Left cardiac atrium (tissue), 4 donors: ENCODE results near the gene NR1H4. TPM values are rescaled to one million over a fixed set of nuclear protein-coding genes. Genes with fewer than 3 reads are reported as not detected.
"Not testable (repeated sequence)": the region's sequence is repeated elsewhere in the genome, so short reads cannot be mapped to it uniquely, and the experiment has no call there.

Experiments used
- ATAC-seq, 2 donors: fragments of 200-7000 bp; cut with Tn5 transposase; one replicate each; pipeline ENCODE4 v1.9.1; 2020; ENCODE audit warnings: mild to moderate bottlenecking in 2 of 2, moderate library complexity in 2 of 2
- DNase-seq: peaks from one replicate; pipeline ENCODE4 v3.0.0-alpha.2; 2020
- intact Hi-C, 2 donors: fragments of 100-400 bp; cut with DNase I; formaldehyde crosslinking; loops; one replicate each; pipeline versions ENCODE4 v1.14.1 to v1.15.1; 2022 to 2023
- total RNA-seq, 2 donors: library from RNA; stranded (reverse); fragmentation: NEBNext Ultra II Directional; extraction: Animal tissue kit (Norgen Biotek cat#: 25700); gene quantifications; one replicate each; pipeline ENCODE4 v1.2.1, GENCODE V29; 2021
- donor health status: DM: no; HTN: yes; CAD: no.
- donor health status: DM: no; HTN: yes; CAD: no; lungs with severe emphysema.
- donor health status: DM: yes; HTN: yes; CAD: no.
- donor health status: Dilated cardiomyopathy.

The NR1H4 gene
- total RNA-seq, 2 donors from 2014 or later = not detected

GRCh38 chr12:100502718-100503117, 29.1 kb downstream of the NR1H4 start:
- intact Hi-C loops, DNase-seq, ATAC-seq: not testable (repeated sequence)

DNA sequence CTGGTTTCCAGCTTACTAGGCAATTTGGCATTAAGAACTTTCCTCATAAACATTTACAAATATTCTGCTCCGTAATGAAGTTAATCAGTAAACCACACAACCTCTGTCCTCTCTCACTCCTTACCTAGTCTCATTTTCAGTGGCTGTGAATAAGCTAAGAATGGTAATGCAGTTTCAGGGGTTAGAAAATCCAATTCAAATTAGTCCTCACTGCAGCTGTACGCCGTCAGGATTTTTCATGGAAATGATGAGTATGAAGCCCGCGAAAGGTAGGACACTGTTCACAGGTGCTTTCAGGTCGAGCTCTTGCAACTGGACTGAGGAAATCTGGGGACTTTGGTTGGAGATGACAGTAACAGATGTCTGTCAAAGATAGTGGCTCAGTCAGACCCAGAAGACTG, 29.6 kb downstream of the NR1H4 start:
- ATAC-seq (no peak), DNase-seq (no peak)
- intact Hi-C loops = no loop called here

GRCh38 chr12:100504804-100505203, 31.1 kb downstream of the NR1H4 start:
- ATAC-seq (no peak), DNase-seq (no peak)
- intact Hi-C loops = no loop called here

DNA sequence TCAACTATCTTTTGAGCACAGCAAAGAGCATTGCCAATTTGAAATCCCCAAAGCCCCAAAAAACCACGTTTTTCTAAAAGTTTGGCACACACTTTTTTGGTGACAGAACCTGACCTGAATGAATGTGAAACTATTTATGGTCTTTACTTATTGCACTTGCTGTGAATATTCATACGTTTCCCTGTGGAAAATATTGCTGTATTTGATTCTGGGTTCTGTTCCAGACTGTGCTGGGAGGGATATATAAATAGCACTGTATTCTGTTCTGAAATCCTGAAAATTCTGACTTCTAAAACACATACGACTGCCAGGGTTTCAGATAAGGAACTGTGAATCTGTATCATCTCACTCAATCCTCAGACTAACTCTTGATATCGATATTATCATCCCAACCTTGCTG, 35.1 kb downstream of the NR1H4 start:
- DNase-seq (no peak), ATAC-seq (no peak)
- intact Hi-C loops = no loop called here

DNA sequence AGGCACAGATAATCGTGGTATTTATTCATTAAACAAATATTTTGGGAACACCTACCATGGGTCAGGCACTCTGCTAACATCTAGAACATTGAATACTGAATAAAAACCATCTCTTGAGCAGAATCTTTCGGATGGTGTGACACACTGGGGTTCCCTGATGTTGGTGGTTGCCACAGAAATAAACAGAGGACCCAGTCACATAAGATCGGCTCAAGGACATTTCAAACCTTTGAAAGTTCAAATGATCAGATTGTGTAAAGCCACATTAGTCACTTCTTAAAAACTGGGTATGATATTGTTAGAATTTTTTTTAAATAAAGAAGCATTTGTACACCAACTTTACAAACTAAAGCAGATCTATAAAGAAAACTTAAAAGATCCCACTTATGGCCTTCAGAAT, 39.0 kb downstream of the NR1H4 start:
- ATAC-seq (no peak), DNase-seq (no peak)
- intact Hi-C loops = no loop called here

DNA sequence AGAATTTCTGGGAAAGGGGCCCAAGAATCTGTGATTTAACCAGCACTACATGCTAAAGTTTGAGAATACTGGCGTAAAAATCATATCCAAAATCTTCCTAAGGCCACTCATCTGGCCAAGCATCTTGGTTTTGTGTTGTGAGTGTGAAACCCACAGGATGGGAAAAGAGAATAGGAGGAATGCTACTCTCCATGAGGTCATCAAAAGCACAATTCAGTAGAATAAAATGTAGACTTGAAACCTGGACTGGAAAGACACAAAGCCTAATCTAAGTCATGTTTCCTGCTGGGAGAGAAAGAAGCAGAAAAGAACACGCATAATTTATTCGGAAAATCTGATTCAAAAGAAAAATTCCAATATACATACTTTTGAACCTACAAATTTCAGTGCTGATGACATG, 42.3 kb downstream of the NR1H4 start:
- ATAC-seq (no peak), DNase-seq (no peak)
- intact Hi-C loops = no loop called here

GRCh38 chr12:100518376-100518775, 44.7 kb downstream of the NR1H4 start:
- no peak for ATAC-seq
- intact Hi-C loops = no loop called here

DNA sequence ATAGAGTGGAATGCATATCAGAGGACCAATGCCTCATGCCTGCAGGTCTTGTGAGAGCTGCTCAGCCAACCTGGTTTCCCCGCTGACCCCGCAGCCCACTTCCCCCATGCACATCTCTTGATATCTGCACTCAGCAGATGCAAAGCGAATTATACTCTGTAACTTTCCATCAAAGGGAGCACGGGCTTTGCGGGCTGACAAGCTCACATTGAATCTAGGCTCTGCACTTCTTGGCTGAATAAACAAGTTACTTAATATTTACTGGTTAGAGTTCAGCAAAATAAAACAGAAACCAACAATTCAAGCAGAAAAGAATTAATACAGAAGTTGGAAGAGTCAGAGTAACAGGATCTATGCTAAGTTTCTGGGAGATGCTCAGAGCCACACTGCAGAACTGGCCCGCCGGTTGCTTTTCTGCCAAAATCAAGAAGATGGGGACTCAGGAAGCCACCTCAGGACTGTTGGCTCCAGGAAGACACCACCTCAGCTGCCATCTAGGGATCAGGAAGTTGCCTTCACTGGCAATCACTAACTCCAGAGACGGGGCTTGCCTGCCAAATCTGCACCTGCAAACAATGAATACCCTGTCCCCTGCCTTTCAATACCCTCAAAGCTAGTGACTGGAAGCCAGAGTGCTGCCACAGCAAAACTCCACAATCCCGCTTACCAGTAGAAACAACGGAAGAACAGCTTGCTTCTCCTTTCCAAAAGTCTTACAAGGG, 46.5 kb downstream of the NR1H4 start:
- DNase-seq (no peak), ATAC-seq (no peak)
- intact Hi-C loops = no loop called here

More at GRCh38 chr12:100518376-100518775, 44.7 kb downstream of the NR1H4 start:
- no peak for DNase-seq

- intact Hi-C loops = no loop called here
- ATAC-seq (no peak), DNase-seq (no peak)
These were observed 48.3 kb downstream of the NR1H4 start for GRCh38 chr12:100521958-100522357.

GRCh38 chr12:100528034-100528433, 54.4 kb downstream of the NR1H4 start:
- intact Hi-C loops = no loop called here
- ATAC-seq = no peak
- no peak for DNase-seq

- DNase-seq (no peak), ATAC-seq (no peak)
- intact Hi-C loops = no loop called here
These were observed 54.9 kb downstream of the NR1H4 start for GRCh38 chr12:100528471-100529127.

- intact Hi-C loops = no loop called here
- no peak for DNase-seq
- no peak for ATAC-seq
These were observed 56.2 kb downstream of the NR1H4 start for GRCh38 chr12:100529756-100530350.

DNA sequence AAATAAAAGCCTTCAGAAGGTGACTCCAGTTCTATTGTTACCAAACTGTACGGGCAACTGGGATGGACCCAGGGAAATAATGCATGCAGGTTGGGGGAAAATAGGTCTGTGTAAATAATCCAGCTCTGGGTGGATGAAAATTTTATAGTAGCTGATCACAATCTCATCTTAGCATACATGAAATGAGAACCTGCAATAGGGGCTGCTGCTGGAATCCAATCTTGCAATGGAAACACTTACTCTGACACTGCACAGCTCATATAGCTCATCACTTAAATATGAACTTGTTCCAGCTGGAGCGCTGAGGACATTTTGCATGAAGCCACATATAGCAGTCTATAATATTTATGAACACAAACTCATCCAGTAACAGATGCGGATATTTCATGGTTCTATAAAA, 59.7 kb downstream of the NR1H4 start:
- DNase-seq = no peak
- ATAC-seq = no peak
- intact Hi-C loops = no loop called here

DNA sequence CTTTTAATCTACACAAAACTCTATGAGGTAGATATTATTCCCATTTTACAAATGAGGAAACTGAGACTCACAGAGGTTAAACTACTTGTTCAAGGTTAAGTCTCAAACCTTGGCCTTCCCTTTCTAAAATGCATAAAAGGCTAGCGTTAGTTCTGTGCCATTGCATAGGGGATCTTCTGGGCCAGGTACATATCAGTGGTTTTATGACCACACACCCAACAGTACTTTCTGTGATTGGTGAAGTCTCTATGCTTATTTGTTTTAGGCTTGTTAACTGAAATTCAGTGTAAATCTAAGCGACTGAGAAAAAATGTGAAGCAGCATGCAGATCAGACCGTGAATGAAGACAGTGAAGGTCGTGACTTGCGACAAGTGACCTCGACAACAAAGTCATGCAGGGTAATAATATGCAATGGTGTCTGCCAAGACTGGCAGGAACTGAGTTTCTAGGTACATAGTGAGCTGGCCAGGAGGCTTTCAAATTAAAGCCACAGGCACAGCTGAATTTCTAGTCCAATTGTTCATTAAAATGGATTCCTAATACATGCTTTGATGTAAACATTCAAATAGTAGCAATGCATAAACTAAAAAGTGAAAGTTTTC, 61.1 kb downstream of the NR1H4 start:
- intact Hi-C loops = no loop called here
- no peak for ATAC-seq
- DNase-seq = no peak

GRCh38 chr12:100539202-100539601, 65.5 kb downstream of the NR1H4 start:
- ATAC-seq (no peak), DNase-seq (no peak)
- intact Hi-C loops = no loop called here

- no peak for ATAC-seq
- intact Hi-C loops = no loop called here
- DNase-seq = no peak
These were observed 70.5 kb downstream of the NR1H4 start for GRCh38 chr12:100544165-100544564.

DNA sequence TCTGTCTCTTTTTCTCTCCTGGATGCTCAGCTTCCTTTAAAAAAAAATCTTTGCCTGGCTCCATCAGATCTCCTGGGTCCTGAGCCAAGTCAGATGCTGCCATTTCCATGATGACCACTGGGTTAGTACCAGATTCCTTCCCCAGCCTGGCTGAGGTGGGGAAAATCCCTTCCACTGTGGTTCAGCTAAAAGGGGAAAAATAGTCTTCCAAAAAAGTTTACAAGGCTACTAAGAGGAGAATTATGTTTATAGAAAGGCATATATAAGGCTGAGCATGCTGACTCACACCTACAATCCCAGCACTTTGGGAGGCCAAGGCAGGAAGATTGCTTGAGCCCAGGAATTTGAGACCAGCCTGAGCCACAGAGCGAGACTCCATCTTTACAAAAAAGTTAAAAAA, 71.4 kb downstream of the NR1H4 start:
- intact Hi-C loops = no loop called here
- no peak for DNase-seq
- ATAC-seq = no peak

- DNase-seq (no peak), ATAC-seq (no peak)
- intact Hi-C loops = loop anchor here (2.0 to 10.0 kb wide), 3 partner anchors 207 to 319 kb away; no protein-coding TSS in a partner anchor
These were observed 80.3 kb downstream of the NR1H4 start for GRCh38 chr12:100553936-100554335.

DNA sequence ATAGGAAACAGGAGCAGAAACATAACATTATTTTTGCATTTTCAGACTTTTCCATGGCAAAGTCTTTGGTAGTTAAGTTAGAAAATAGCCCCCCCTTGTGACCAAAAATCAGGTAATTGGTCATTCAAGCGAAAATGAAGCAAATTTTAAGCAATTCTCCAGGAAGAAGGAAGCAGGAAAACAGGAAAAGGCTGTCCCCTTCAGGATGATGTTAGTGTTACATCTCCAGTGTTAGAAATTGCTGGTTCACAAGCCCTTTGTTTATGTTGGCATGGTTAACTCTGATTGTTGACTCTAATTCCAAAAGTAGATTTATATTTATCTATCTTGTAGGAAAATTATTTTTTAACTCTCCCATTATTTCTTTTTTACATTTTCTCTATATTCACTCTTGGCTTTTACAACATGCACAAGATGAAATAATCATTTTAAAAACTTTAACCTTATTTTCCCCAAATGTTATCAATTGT, 81.0 kb downstream of the NR1H4 start:
- intact Hi-C loops = loop anchor here (2.0 to 10.0 kb wide), 3 partner anchors 207 to 320 kb away; no protein-coding TSS in a partner anchor
- no peak for DNase-seq
- ATAC-seq = peak; percentile 77 to 80

GRCh38 chr12:100555722-100556121, 82.1 kb downstream of the NR1H4 start:
- ATAC-seq (peak; percentile 89 to 90), DNase-seq (no peak)
- intact Hi-C loops = loop anchor here (2.0 to 10.0 kb wide), 2 partner anchors 321 kb away; no protein-coding TSS in a partner anchor
